Measurements from ENCODE around the gene MOBP.
A peak's percentile ranks its signal among the peaks of the same experiment; 100 is the strongest.
"Not testable (repeated sequence)": the region's sequence is repeated elsewhere in the genome, so short reads cannot be mapped to it uniquely, and the experiment has no call there.

Gene MOBP

GRCh38 chr3:39467394-39468107, at the start of gene MOBP:
TSS of gene MOBP (plus strand) at chr3:39467680. CDS start at chr3:39502070, 34,390 bp downstream.
- no peak for DNase-seq

- not testable (repeated sequence) for DNase-seq
Observed at GRCh38 chr3:39418556-39419225, 48.8 kb upstream of the MOBP start.

GRCh38 chr3:39419742-39420315, 47.7 kb upstream of the MOBP start:
- DNase-seq = no peak

GRCh38 chr3:39420543-39420942, 46.9 kb upstream of the MOBP start:
- DNase-seq = no peak

GRCh38 chr3:39423436-39423970, 44.0 kb upstream of the MOBP start:
- no peak for DNase-seq

GRCh38 chr3:39426312-39426711, 41.2 kb upstream of the MOBP start:
- no peak for DNase-seq

- no peak for DNase-seq
Observed at GRCh38 chr3:39427506-39427905, 40.0 kb upstream of the MOBP start.

GRCh38 chr3:39428745-39429201, 38.7 kb upstream of the MOBP start:
- no peak for DNase-seq

GRCh38 chr3:39429466-39429865, 38.0 kb upstream of the MOBP start:
- no peak for DNase-seq

- DNase-seq = no peak
Observed at GRCh38 chr3:39432342-39432741, 35.1 kb upstream of the MOBP start.

GRCh38 chr3:39433642-39434041, 33.8 kb upstream of the MOBP start:
- DNase-seq = no peak

GRCh38 chr3:39434574-39434973, 32.9 kb upstream of the MOBP start:
- no peak for DNase-seq

GRCh38 chr3:39435006-39435748, 32.3 kb upstream of the MOBP start:
- DNase-seq = no peak

- no peak for DNase-seq
Observed at GRCh38 chr3:39438880-39439279, 28.6 kb upstream of the MOBP start.

- no peak for DNase-seq
Observed at GRCh38 chr3:39440316-39440715, 27.2 kb upstream of the MOBP start.

GRCh38 chr3:39443530-39443929, 23.9 kb upstream of the MOBP start:
- no peak for DNase-seq

- DNase-seq = no peak
Observed at GRCh38 chr3:39445927-39446326, 21.6 kb upstream of the MOBP start.

GRCh38 chr3:39446444-39446843, 21.0 kb upstream of the MOBP start:
- no peak for DNase-seq

- DNase-seq = peak; percentile 58
Observed at GRCh38 chr3:39447637-39448483, 19.6 kb upstream of the MOBP start.

- DNase-seq = no peak
Observed at GRCh38 chr3:39448506-39449233, 18.8 kb upstream of the MOBP start.

- DNase-seq = no peak
Observed at GRCh38 chr3:39449796-39450195, 17.7 kb upstream of the MOBP start.
